ENCODE results near the gene DYNLT2. TPM values are rescaled to one million over a fixed set of nuclear protein-coding genes. Genes with fewer than 3 reads are reported as not detected.
A peak's percentile ranks its signal among the peaks of the same experiment; 100 is the strongest.

The DYNLT2 gene
- total and polyA plus RNA-seq, 2 of the 13 experiments (the other 11 are each of a cell fraction or from before 2014, with no cell fraction given): 2.1 to 4.3 TPM

- TF ChIP-seq PRDM4 (CRISPR knock-in tag; IDR thresholded peaks at IDR 0.05; ENCODE audit: borderline replicate concordance) (0 out of 2 replicates have a peak, but pooled peaks have one; percentile 54), ZNF180 (CRISPR knock-in tag; IDR thresholded peaks at IDR 0.05; ENCODE audit: borderline replicate concordance, low read depth) (no peak), ZNF331 (CRISPR knock-in tag; IDR thresholded peaks at IDR 0.05) (peak; percentile 89), IRF9 (CRISPR knock-in tag; IDR thresholded peaks at IDR 0.05; ENCODE audit: borderline replicate concordance) (peak; percentile 99; the same call in 1 of the 2 replicates), NFKBIZ (CRISPR knock-in tag; IDR thresholded peaks at IDR 0.05) (peak; percentile 90; the same call in 1 of the 2 replicates), AGO1 (IDR thresholded peaks at IDR 0.05; ENCODE audit: low read depth, low read length, poor library complexity, severe bottlenecking) (peak; percentile 50), MEIS2 (CRISPR knock-in tag; IDR thresholded peaks at IDR 0.05) (peak; percentile 90), ZIK1 (CRISPR knock-in tag; IDR thresholded peaks at IDR 0.05; ENCODE audit: borderline replicate concordance, low read depth) (peak; percentile 99), MAF1 (CRISPR knock-in tag; IDR thresholded peaks at IDR 0.05; ENCODE audit: borderline replicate concordance) (peak; percentile 87), MYPOP (CRISPR knock-in tag; IDR thresholded peaks at IDR 0.05) (peak; percentile 96), KDM1A (CRISPR knock-in tag; IDR thresholded peaks at IDR 0.05) (no peak; the same call in 1 of the 2 replicates), HOXA7 (CRISPR knock-in tag; IDR thresholded peaks at IDR 0.05) (no peak), MXI1 (IDR thresholded peaks at IDR 0.05; ENCODE audit: borderline replicate concordance, low read depth, low read length) (peak; percentile 95; the same call in 2 of the 3 replicates), MAZ (IDR thresholded peaks at IDR 0.05; ENCODE audit: borderline replicate concordance, low read depth, low read length) (peak; percentile 91), MAZ (CRISPR knock-in tag; IDR thresholded peaks at IDR 0.05; ENCODE audit: low read depth) (peak; percentile 99), ZNF546 (CRISPR knock-in tag; conservative IDR thresholded peaks at IDR 0.05) (peak; percentile 99), MED13 (CRISPR knock-in tag; IDR thresholded peaks at IDR 0.05) (no peak), AKNA (CRISPR knock-in tag; IDR thresholded peaks at IDR 0.05; ENCODE audit: borderline replicate concordance) (0 out of 2 replicates have a peak, but pooled peaks have one; percentile 46), SAP130 (CRISPR knock-in tag; IDR thresholded peaks at IDR 0.05; ENCODE audit: low read depth) (peak; percentile 99)
These were observed at the start of gene DYNLT2, which contains the start of gene ERMARD (continued) for GRCh38 chr6:169751242-169752073.

Data from HepG2 (cell line).